Muscle layer of colon (tissue), 2 donors: ENCODE data around the gene CD207.
"Not testable (repeated sequence)": the region's sequence is repeated elsewhere in the genome, so short reads cannot be mapped to it uniquely, and the experiment has no call there.

ENCODE experiments used
- H3K27ac ChIP-seq: one replicate; pipeline ENCODE4 v1.7.0; 2013; ENCODE audit warnings: low read depth, mild to moderate bottlenecking, low read length, moderate library complexity
- H3K27me3 ChIP-seq, 2 donors: one replicate each; pipeline ENCODE4 v1.7.0; 2013; ENCODE audit warnings: low read length in 2 of 2, mild to moderate bottlenecking in 2 of 2; ENCODE audit not compliant: insufficient read depth in 2 of 2, control insufficient read depth in 1 of 2
- H3K36me3 ChIP-seq: one replicate; pipeline ENCODE4 v1.7.0; 2013; ENCODE audit warnings: mild to moderate bottlenecking, low read length; ENCODE audit not compliant: insufficient read depth
- H3K4me1 ChIP-seq: one replicate; pipeline ENCODE4 v1.7.0; 2013; ENCODE audit warnings: mild to moderate bottlenecking, low read length; ENCODE audit not compliant: insufficient read depth
- H3K4me3 ChIP-seq, 2 donors: one replicate each; pipeline ENCODE4 v1.7.0; 2013; ENCODE audit warnings: low read length in 2 of 2, low read depth in 1 of 2, mild to moderate bottlenecking in 1 of 2, moderate library complexity in 1 of 2
- H3K9ac ChIP-seq: one replicate; pipeline ENCODE4 v1.7.0; 2013; ENCODE audit warnings: low read length
- H3K9me3 ChIP-seq: one replicate; pipeline ENCODE4 v1.7.0; 2013; ENCODE audit warnings: mild to moderate bottlenecking, low read length
- donor health status: abdominal sarcoma.
- donor health status: Adenocarcinoma of cecum.

The CD207 gene

GRCh38 chr2:70835643-70836042 is at the start of gene CD207:
TSS of gene CD207 (minus strand) at chr2:70835816. CDS start at chr2:70835776, 40 bp downstream.
- no peak within 1 kb of the TSS for H3K4me3 ChIP-seq
- no peaks in the 10 kb centered on the region for H3K9me3 ChIP-seq
- H3K36me3 ChIP-seq, result no peaks in the 10 kb centered on the region
- H3K27ac ChIP-seq, result no peak within 1 kb of the TSS
- H3K27me3 ChIP-seq, result no peaks in the 10 kb centered on the region
- no peak within 1 kb of the TSS for H3K9ac ChIP-seq
- no peaks in the 10 kb centered on the region for H3K4me1 ChIP-seq

GRCh38 chr2:70878543-70878942 is 42.9 kb upstream of the CD207 start:
- H3K9ac ChIP-seq, H3K9me3 ChIP-seq, H3K27ac ChIP-seq, H3K4me1 ChIP-seq, H3K36me3 ChIP-seq, H3K4me3 ChIP-seq: not testable (repeated sequence)
- peaks cover 0 to 12% of the 10 kb centered on the region in 2 donors for H3K27me3 ChIP-seq

GRCh38 chr2:70876138-70876537 is 40.5 kb upstream of the CD207 start:
- H3K9ac ChIP-seq, H3K9me3 ChIP-seq, H3K4me3 ChIP-seq, H3K27ac ChIP-seq, H3K4me1 ChIP-seq, H3K36me3 ChIP-seq: not testable (repeated sequence)
- peaks cover 18 to 29% of the 10 kb centered on the region in 2 donors for H3K27me3 ChIP-seq

- Histone ChIP-seq H3K4me1 (peaks cover 9% of the 10 kb centered on the region), H3K9me3 (no peaks in the 10 kb centered on the region), H3K4me3 (no peak overlapping the region), H3K36me3 (no peaks in the 10 kb centered on the region), H3K27me3 (peaks cover 19 to 29% of the 10 kb centered on the region in 2 donors), H3K9ac (no peak overlapping the region), H3K27ac (no peak overlapping the region)
Observed at GRCh38 chr2:70873541-70873940, 37.9 kb upstream of the CD207 start.

GRCh38 chr2:70871398-70872211 is 36.0 kb upstream of the CD207 start:
- peaks cover 9% of the 10 kb centered on the region for H3K4me1 ChIP-seq
- no peaks in the 10 kb centered on the region for H3K9me3 ChIP-seq
- H3K36me3 ChIP-seq, result no peaks in the 10 kb centered on the region
- H3K9ac ChIP-seq, result no peak overlapping the region
- no peak overlapping the region for H3K27ac ChIP-seq
- no peak overlapping the region for H3K4me3 ChIP-seq
- H3K27me3 ChIP-seq, result peaks cover 19 to 29% of the 10 kb centered on the region in 2 donors

GRCh38 chr2:70870790-70871189 is 35.2 kb upstream of the CD207 start:
- Histone ChIP-seq H3K27ac (no peak overlapping the region), H3K9ac (no peak overlapping the region), H3K27me3 (peaks cover 19 to 23% of the 10 kb centered on the region in 2 donors), H3K9me3 (no peaks in the 10 kb centered on the region), H3K4me3 (no peak overlapping the region), H3K36me3 (no peaks in the 10 kb centered on the region), H3K4me1 (peaks cover 9% of the 10 kb centered on the region)

GRCh38 chr2:70868970-70869369 is 33.4 kb upstream of the CD207 start:
- H3K4me1 ChIP-seq, result peaks cover 9% of the 10 kb centered on the region
- peaks cover 19 to 32% of the 10 kb centered on the region in 2 donors for H3K27me3 ChIP-seq
- no peak overlapping the region for H3K9ac ChIP-seq
- no peaks in the 10 kb centered on the region for H3K9me3 ChIP-seq
- no peak overlapping the region for H3K27ac ChIP-seq
- no peak overlapping the region for H3K4me3 ChIP-seq
- H3K36me3 ChIP-seq, result no peaks in the 10 kb centered on the region

GRCh38 chr2:70861777-70862625 is 26.4 kb upstream of the CD207 start:
- H3K9ac ChIP-seq, result no peak overlapping the region
- no peak overlapping the region for H3K27ac ChIP-seq

GRCh38 chr2:70855667-70856066 is 20.1 kb upstream of the CD207 start:
- H3K27ac ChIP-seq, result no peak overlapping the region
- no peak overlapping the region for H3K4me3 ChIP-seq
- no peak overlapping the region for H3K9ac ChIP-seq
- H3K4me1 ChIP-seq, result no peaks in the 10 kb centered on the region
- H3K36me3 ChIP-seq, result no peaks in the 10 kb centered on the region
- H3K9me3 ChIP-seq, result no peaks in the 10 kb centered on the region
- peaks cover under 1 to 6% of the 10 kb centered on the region in 2 donors for H3K27me3 ChIP-seq

More at GRCh38 chr2:70861777-70862625, 26.4 kb upstream of the CD207 start:
- Histone ChIP-seq H3K4me3 (no peak overlapping the region), H3K4me1 (no peaks in the 10 kb centered on the region), H3K27me3 (peaks cover 12 to 35% of the 10 kb centered on the region in 2 donors), H3K36me3 (no peaks in the 10 kb centered on the region), H3K9me3 (no peaks in the 10 kb centered on the region)

- no peaks in the 10 kb centered on the region for H3K4me1 ChIP-seq
- no peak overlapping the region for H3K27ac ChIP-seq
- no peaks in the 10 kb centered on the region for H3K9me3 ChIP-seq
- H3K27me3 ChIP-seq, result no peaks in the 10 kb centered on the region
- H3K36me3 ChIP-seq, result no peaks in the 10 kb centered on the region
- H3K9ac ChIP-seq, result no peak overlapping the region
- no peak overlapping the region for H3K4me3 ChIP-seq
Observed at GRCh38 chr2:70854411-70854810, 18.8 kb upstream of the CD207 start.

- Histone ChIP-seq H3K4me3 (no peak overlapping the region), H3K4me1 (no peaks in the 10 kb centered on the region), H3K36me3 (no peaks in the 10 kb centered on the region), H3K9ac (no peak overlapping the region), H3K27me3 (no peaks in the 10 kb centered on the region), H3K27ac (no peak overlapping the region), H3K9me3 (no peaks in the 10 kb centered on the region)
Observed at GRCh38 chr2:70852824-70853223, 17.2 kb upstream of the CD207 start.
